Measurements from ENCODE around the gene SACM1L. TPM values are rescaled to one million over a fixed set of nuclear protein-coding genes. Genes with fewer than 3 reads are reported as not detected.
A peak's percentile ranks its signal among the peaks of the same experiment; 100 is the strongest.

The SACM1L gene
- total and polyA plus RNA-seq, 2 of the 8 experiments (the other 6 are each of a cell fraction or from before 2014, with no cell fraction given), result 20.1 to 61.0 TPM

- Histone ChIP-seq H4K20me1 (replicated peaks in 1 of 2; ENCODE audit: control insufficient read depth in 1 of 2, insufficient read depth in 2 of 2, low read length in 2 of 2) (peaks cover 3 to 4% of the 10 kb centered on the region in 2 experiments), H2AFZ (ENCODE audit: low read length) (no peak overlapping the region), H3K4me3 (ENCODE audit: extremely low read depth in 1 of 4, insufficient read depth in 2 of 4, low read depth in 3 of 4, low read length in 4 of 4) (no peak overlapping the region), H4K8ac (ENCODE audit: extremely low read depth, insufficient read depth, low read length) (no peak overlapping the region), H2BK12ac (ENCODE audit: low read depth, low read length) (0 out of 2 replicates have a peak overlapping the region, but pooled peaks have one; percentile 18), H3K4me1 (replicated peaks in 1 of 4; ENCODE audit: control insufficient read depth in 3 of 4, insufficient read depth in 4 of 4, low read length in 3 of 4) (peaks cover 0 to 19% (median 5%) of the 10 kb centered on the region in 4 experiments; a peak in 6 of 7 replicates), H3K14ac (ENCODE audit: insufficient read length) (no peak overlapping the region), H3K27me3 (replicated peaks in 1 of 4; ENCODE audit: control insufficient read depth in 3 of 4, extremely low read depth in 1 of 4, insufficient read depth in 3 of 4, low read length in 3 of 4) (no peaks in the 10 kb centered on the region), H2BK20ac (ENCODE audit: low read length) (no peak overlapping the region), H3K79me1 (ENCODE audit: low read depth, low read length) (peaks cover 6% of the 10 kb centered on the region), H2BK120ac (replicated peaks; ENCODE audit: low read depth, low read length) (no peak overlapping the region), H3K36me3 (ENCODE audit: control insufficient read depth in 2 of 4, insufficient read depth in 4 of 4, low read length in 3 of 4) (peaks cover 0 to 3% (median 0%) of the 10 kb centered on the region in 4 experiments; a peak in 1 of 8 replicates), H3K27ac (ENCODE audit: low read depth, low read length) (no peak overlapping the region), H3K9me3 (ENCODE audit: insufficient read depth in 2 of 2, low read depth in 1 of 2, low read length in 1 of 2) (no peaks in the 10 kb centered on the region), H4K5ac (ENCODE audit: insufficient read length, low read depth, low read length) (no peak overlapping the region), H3K56ac (replicated peaks; ENCODE audit: insufficient read length, low read depth, low read length) (no peak overlapping the region), H3K4ac (replicated peaks; ENCODE audit: insufficient read length, low read depth, low read length) (no peak overlapping the region), H3K4me2 (ENCODE audit: insufficient read depth in 1 of 2, low read depth in 2 of 2, low read length in 2 of 2) (no peak overlapping the region), H2BK15ac (ENCODE audit: low read length) (no peak overlapping the region), H4K91ac (replicated peaks; ENCODE audit: insufficient read length, low read length) (no peak overlapping the region), H3K23me2 (ENCODE audit: low read depth, low read length) (peaks cover 2% of the 10 kb centered on the region; the same call in 1 of the 2 replicates), H3K79me2 (ENCODE audit: control insufficient read depth in 1 of 2, insufficient read depth in 2 of 2, low read length in 2 of 2) (no peaks in the 10 kb centered on the region), H2AK5ac (ENCODE audit: low read depth, low read length) (no peak overlapping the region), H2BK5ac (ENCODE audit: low read depth, low read length) (no peak overlapping the region), H3K9ac (replicated peaks in 1 of 4; ENCODE audit: extremely low read depth in 1 of 4, low read depth in 3 of 4, low read length in 3 of 4) (no peak overlapping the region), H3K18ac (ENCODE audit: extremely low read depth, low read length) (no peak overlapping the region), H3K23ac (ENCODE audit: insufficient read length) (no peak overlapping the region)
- CTCF ChIA-PET (ENCODE audit: partially characterized antibody), result interaction anchor here (1.1 to 8.2 kb wide), 8 partner anchors 11 to 605 kb away, joined by 3 to 43 read pairs (median 4); no protein-coding TSS in a partner anchor
- FAIRE-seq (no peak), DNase-seq (ENCODE audit: low read depth in 1 of 2, low spot score in 2 of 2) (no peak)
- 87% methylated on average over 11 of the region's 11 CpGs; no CpG with 5 or more reads in 1 of the 2 experiments for WGBS, 2 experiments (ENCODE audit: extremely low coverage in 1 of 2, insufficient coverage in 1 of 2, insufficient read length in 1 of 2, insufficient replicate concordance in 2 of 2, low coverage in 1 of 2, low lambda C conversion rate in 2 of 2, missing lambda C conversion rate in 1 of 2)
- POLR2A ChIA-PET (ENCODE audit: partially characterized antibody), result interaction anchor here (1.1 to 1.9 kb wide), 3 partner anchors 15 to 50 kb away, joined by 4 to 5 read pairs (median 4); partner anchors contain the start of genes LIMD1 and SACM1L
- TF ChIP-seq TAF7 (optimal IDR thresholded peaks at IDR 0.05; ENCODE audit: borderline replicate concordance, low read depth, low read length) (no peak), SP2 (IDR thresholded peaks at IDR 0.05; ENCODE audit: low read length) (no peak), EP300 (IDR thresholded peaks at IDR 0.05; ENCODE audit: borderline replicate concordance in 1 of 2, low read depth in 2 of 2, low read length in 2 of 2) (no peak), SIN3A (conservative IDR thresholded peaks at IDR 0.05 in 1 of 2, IDR thresholded peaks at IDR 0.05 in 1 of 2; ENCODE audit: low read depth in 1 of 2, low read length in 2 of 2) (no peak), TCF12 (IDR thresholded peaks at IDR 0.05; ENCODE audit: low read depth, low read length) (no peak), ATF2 (IDR thresholded peaks at IDR 0.05; ENCODE audit: low read length) (no peak), GTF2F1 (IDR thresholded peaks at IDR 0.05; ENCODE audit: borderline replicate concordance, low read depth, low read length) (no peak), RFX5 (IDR thresholded peaks at IDR 0.05; ENCODE audit: borderline replicate concordance, low read depth, low read length) (no peak), ATF3 (IDR thresholded peaks at IDR 0.05; ENCODE audit: insufficient read depth, low read depth, low read length) (no peak)
These were observed 45.0 kb upstream of the SACM1L start for GRCh38 chr3:45644063-45644790.

Measured in H1 (cell line).